Activated naive CD8-positive, alpha-beta T cell treated with anti-CD3 and anti-CD28 coated beads, Interleukin-2, amount 10 ng/mL, durations not matched to agents 7 days and 5 days (primary cell): ENCODE data around the gene STXBP5L. TPM values are rescaled to one million over a fixed set of nuclear protein-coding genes. Genes with fewer than 3 reads are reported as not detected.
"Not testable (repeated sequence)": the region's sequence is repeated elsewhere in the genome, so short reads cannot be mapped to it uniquely, and the experiment has no call there.

Source experiments
- ATAC-seq: fragments of 150-1000 bp; cut with Tn5 transposase; one replicate; pipeline ENCODE4 v1.10.0; 2021; ENCODE audit warnings: low read depth, moderate library complexity
- POLR2A ChIA-PET: fragments of 350-600 bp; sonication (Branson Sonifier 250); formaldehyde crosslinking; loops from one replicate; lab custom pipeline; 2021; ENCODE audit warnings: antibody characterized with exemption; lab: Charles Lee
- DNase-seq: peaks from one replicate; pipeline ENCODE4 v3.0.0; 2021
- H3K27ac Mint-ChIP-seq: one replicate; pipeline ENCODE4 v1.8.0; 2022; ENCODE audit warnings: mild to moderate bottlenecking, mixed read lengths
- H3K27me3 Mint-ChIP-seq: one replicate; pipeline ENCODE4 v1.8.0; 2022; ENCODE audit warnings: mild to moderate bottlenecking, moderate library complexity, mixed read lengths
- H3K36me3 Mint-ChIP-seq: one replicate; pipeline ENCODE4 v1.8.0; 2021; ENCODE audit warnings: mild to moderate bottlenecking, mixed read lengths
- H3K4me1 Mint-ChIP-seq: one replicate; pipeline ENCODE4 v1.8.0; 2021; ENCODE audit warnings: mixed read lengths
- H3K4me3 Mint-ChIP-seq: one replicate; pipeline ENCODE4 v1.8.0; 2022; ENCODE audit warnings: mild to moderate bottlenecking, moderate library complexity, mixed read lengths
- H3K9me3 Mint-ChIP-seq: one replicate; pipeline ENCODE4 v1.8.0; 2021; ENCODE audit warnings: mixed read lengths
- total RNA-seq, 2 experiments: library from RNA; stranded (reverse); gene quantifications; one replicate each; pipeline ENCODE4 v1.2.3, GENCODE V29; 2021

Gene STXBP5L
- total RNA-seq, 2 experiments from 2014 or later: not detected

GRCh38 chr3:121078378-121079101 lies 170.5 kb downstream of the STXBP5L start:
- H3K4me1 Mint-ChIP-seq, H3K4me3 Mint-ChIP-seq, H3K27ac Mint-ChIP-seq, H3K36me3 Mint-ChIP-seq, ATAC-seq, H3K27me3 Mint-ChIP-seq, POLR2A ChIA-PET, DNase-seq, H3K9me3 Mint-ChIP-seq: not testable (repeated sequence)

GRCh38 chr3:121096953-121097352 lies 188.9 kb downstream of the STXBP5L start:
- Mint-ChIP-seq H3K4me3 (no peak overlapping the region), H3K9me3 (peaks cover 5% of the 10 kb centered on the region), H3K27me3 (no peaks in the 10 kb centered on the region), H3K27ac (no peak overlapping the region), H3K36me3 (no peaks in the 10 kb centered on the region), H3K4me1 (no peaks in the 10 kb centered on the region)
- DNase-seq (no peak), ATAC-seq (no peak)
- POLR2A ChIA-PET: no interaction called here

- H3K9me3 Mint-ChIP-seq, H3K27me3 Mint-ChIP-seq, H3K4me1 Mint-ChIP-seq, DNase-seq, POLR2A ChIA-PET, H3K27ac Mint-ChIP-seq, H3K4me3 Mint-ChIP-seq, ATAC-seq, H3K36me3 Mint-ChIP-seq: not testable (repeated sequence)
Measured at GRCh38 chr3:121111086-121111485, 203.1 kb downstream of the STXBP5L start.

GRCh38 chr3:121111914-121112612 lies 204.1 kb downstream of the STXBP5L start:
- no peak for ATAC-seq
- H3K4me1 Mint-ChIP-seq: no peaks in the 10 kb centered on the region
- no peak for DNase-seq
- no peak overlapping the region for H3K4me3 Mint-ChIP-seq
- no peak overlapping the region for H3K27ac Mint-ChIP-seq
- peaks cover 3% of the 10 kb centered on the region for H3K9me3 Mint-ChIP-seq
- POLR2A ChIA-PET: no interaction called here
- H3K27me3 Mint-ChIP-seq: no peaks in the 10 kb centered on the region
- H3K36me3 Mint-ChIP-seq: no peaks in the 10 kb centered on the region

GRCh38 chr3:121126033-121126706 lies 218.2 kb downstream of the STXBP5L start:
- H3K27ac Mint-ChIP-seq: no peak overlapping the region

GRCh38 chr3:121126707-121127035 lies 218.7 kb downstream of the STXBP5L start:
- Mint-ChIP-seq H3K4me1 (no peaks in the 10 kb centered on the region), H3K4me3 (no peak overlapping the region), H3K36me3 (no peaks in the 10 kb centered on the region), H3K27me3 (no peaks in the 10 kb centered on the region), H3K27ac (no peak overlapping the region), H3K9me3 (no peaks in the 10 kb centered on the region)
- DNase-seq: no peak
- ATAC-seq: no peak
- POLR2A ChIA-PET: no interaction called here

More at GRCh38 chr3:121126033-121126706, 218.2 kb downstream of the STXBP5L start:
- Mint-ChIP-seq H3K36me3 (no peaks in the 10 kb centered on the region), H3K4me3 (no peak overlapping the region), H3K9me3 (no peaks in the 10 kb centered on the region), H3K4me1 (no peaks in the 10 kb centered on the region), H3K27me3 (no peaks in the 10 kb centered on the region)
- DNase-seq: no peak
- no peak for ATAC-seq
- POLR2A ChIA-PET: no interaction called here

- H3K27ac Mint-ChIP-seq: no peak overlapping the region
- H3K9me3 Mint-ChIP-seq: no peaks in the 10 kb centered on the region
- POLR2A ChIA-PET: no interaction called here
- DNase-seq (no peak), ATAC-seq (no peak)
- H3K4me3 Mint-ChIP-seq: no peak overlapping the region
- H3K36me3 Mint-ChIP-seq: no peaks in the 10 kb centered on the region
- no peaks in the 10 kb centered on the region for H3K4me1 Mint-ChIP-seq
- H3K27me3 Mint-ChIP-seq: no peaks in the 10 kb centered on the region
Measured at GRCh38 chr3:121152573-121152972, 244.6 kb downstream of the STXBP5L start.

GRCh38 chr3:121153851-121154250 lies 245.8 kb downstream of the STXBP5L start:
- no peaks in the 10 kb centered on the region for H3K27me3 Mint-ChIP-seq
- H3K27ac Mint-ChIP-seq: no peak overlapping the region
- POLR2A ChIA-PET: no interaction called here
- DNase-seq (no peak), ATAC-seq (no peak)
- H3K4me1 Mint-ChIP-seq: no peaks in the 10 kb centered on the region
- no peaks in the 10 kb centered on the region for H3K9me3 Mint-ChIP-seq
- H3K4me3 Mint-ChIP-seq: no peak overlapping the region
- H3K36me3 Mint-ChIP-seq: no peaks in the 10 kb centered on the region

GRCh38 chr3:121155028-121155427 lies 247.0 kb downstream of the STXBP5L start:
- H3K36me3 Mint-ChIP-seq: no peaks in the 10 kb centered on the region
- no peak for ATAC-seq
- POLR2A ChIA-PET: no interaction called here
- no peak overlapping the region for H3K27ac Mint-ChIP-seq
- H3K4me1 Mint-ChIP-seq: no peaks in the 10 kb centered on the region
- H3K27me3 Mint-ChIP-seq: no peaks in the 10 kb centered on the region
- no peaks in the 10 kb centered on the region for H3K9me3 Mint-ChIP-seq
- DNase-seq: no peak
- H3K4me3 Mint-ChIP-seq: no peak overlapping the region

GRCh38 chr3:121165397-121165837 lies 257.4 kb downstream of the STXBP5L start:
- no peak overlapping the region for H3K27ac Mint-ChIP-seq
- peaks cover 4% of the 10 kb centered on the region for H3K9me3 Mint-ChIP-seq
- no peak for DNase-seq
- H3K36me3 Mint-ChIP-seq: no peaks in the 10 kb centered on the region
- no peaks in the 10 kb centered on the region for H3K4me1 Mint-ChIP-seq
- ATAC-seq: no peak
- H3K4me3 Mint-ChIP-seq: no peak overlapping the region
- POLR2A ChIA-PET: no interaction called here
- no peaks in the 10 kb centered on the region for H3K27me3 Mint-ChIP-seq

GRCh38 chr3:121167374-121168139 lies 259.6 kb downstream of the STXBP5L start:
- DNase-seq (no peak), ATAC-seq (no peak)
- Mint-ChIP-seq H3K27me3 (no peaks in the 10 kb centered on the region), H3K36me3 (no peaks in the 10 kb centered on the region), H3K4me1 (no peaks in the 10 kb centered on the region), H3K4me3 (no peak overlapping the region), H3K9me3 (peaks cover 6% of the 10 kb centered on the region), H3K27ac (no peak overlapping the region)
- POLR2A ChIA-PET: no interaction called here

- Mint-ChIP-seq H3K4me3 (no peak overlapping the region), H3K4me1 (no peaks in the 10 kb centered on the region), H3K27me3 (no peaks in the 10 kb centered on the region), H3K9me3 (peaks cover 6% of the 10 kb centered on the region), H3K36me3 (peaks cover 1% of the 10 kb centered on the region), H3K27ac (no peak overlapping the region)
- DNase-seq: no peak
- POLR2A ChIA-PET: no interaction called here
- no peak for ATAC-seq
Measured at GRCh38 chr3:121175083-121175482, 267.1 kb downstream of the STXBP5L start.

GRCh38 chr3:121190626-121191025 lies 282.6 kb downstream of the STXBP5L start:
- POLR2A ChIA-PET, H3K27ac Mint-ChIP-seq, DNase-seq, H3K4me1 Mint-ChIP-seq, H3K4me3 Mint-ChIP-seq, ATAC-seq, H3K36me3 Mint-ChIP-seq, H3K27me3 Mint-ChIP-seq: not testable (repeated sequence)
- H3K9me3 Mint-ChIP-seq: peaks cover 13% of the 10 kb centered on the region
